Activated CD4-positive, alpha-beta memory T cell treated with anti-CD3 and anti-CD28 coated beads for 36 hours (primary cell): ENCODE data around the gene PPP1R12B. TPM values are rescaled to one million over a fixed set of nuclear protein-coding genes. Genes with fewer than 3 reads are reported as not detected.

ENCODE experiments used
- CTCF ChIA-PET: fragments of 350-600 bp; sonication (Branson Sonifier 250); formaldehyde crosslinking; loops from one replicate; lab custom pipeline; 2021; ENCODE audit warnings: antibody characterized with exemption, inconsistent platforms; lab: Charles Lee
- POLR2A ChIA-PET: fragments of 350-600 bp; sonication (Branson Sonifier 250); formaldehyde crosslinking; loops from one replicate; lab custom pipeline; 2021; ENCODE audit warnings: antibody characterized with exemption; lab: Charles Lee
- DNase-seq: peaks from one replicate; pipeline ENCODE4 v3.0.0-alpha.2; 2020
- H3K27ac Mint-ChIP-seq: one replicate; pipeline ENCODE4 v1.8.0; 2021; ENCODE audit warnings: mixed read lengths
- H3K27me3 Mint-ChIP-seq: one replicate; pipeline ENCODE4 v1.8.0; 2021; ENCODE audit warnings: mixed read lengths
- H3K36me3 Mint-ChIP-seq: one replicate; pipeline ENCODE4 v1.8.0; 2021; ENCODE audit warnings: mixed read lengths
- H3K4me1 Mint-ChIP-seq: one replicate; pipeline ENCODE4 v1.8.0; 2021; ENCODE audit warnings: low read depth, mixed read lengths
- H3K4me3 Mint-ChIP-seq: one replicate; pipeline ENCODE4 v1.8.0; 2021; ENCODE audit warnings: mild to moderate bottlenecking, mixed read lengths
- H3K9me3 Mint-ChIP-seq: one replicate; pipeline ENCODE4 v1.8.0; 2021; ENCODE audit warnings: mixed read lengths
- intact Hi-C: fragments of 100-400 bp; cut with micrococcal nuclease; formaldehyde crosslinking; loops from one replicate; pipeline ENCODE4 v1.15.1; 2023
- total RNA-seq, 2 experiments: library from RNA; stranded (reverse); gene quantifications; one replicate each; pipeline ENCODE4 v1.2.3, GENCODE V29; 2021

The PPP1R12B gene
- total RNA-seq, 2 experiments from 2014 or later: 8.2 to 8.6 TPM

- no peaks in the 10 kb centered on the region for H3K27me3 Mint-ChIP-seq
- no peaks in the 10 kb centered on the region for H3K9me3 Mint-ChIP-seq
- no peak overlapping the region for H3K27ac Mint-ChIP-seq
- peaks cover 10% of the 10 kb centered on the region for H3K36me3 Mint-ChIP-seq
- DNase-seq: no peak
- CTCF ChIA-PET: interaction anchor here (0.7 to 1.6 kb wide), 2 partner anchors 11 to 18 kb away, joined by 3 to 5 read pairs; no protein-coding TSS in a partner anchor
- no peak overlapping the region for H3K4me3 Mint-ChIP-seq
- no peaks in the 10 kb centered on the region for H3K4me1 Mint-ChIP-seq
- intact Hi-C loops: no loop called here
- POLR2A ChIA-PET: no interaction called here
These were observed 238.4 kb downstream of the PPP1R12B start for GRCh38 chr1:202586871-202587270.

GRCh38 chr1:202587859-202588485 is 239.5 kb downstream of the PPP1R12B start:
- CTCF ChIA-PET: no interaction called here
- Mint-ChIP-seq H3K9me3 (no peaks in the 10 kb centered on the region), H3K4me1 (no peaks in the 10 kb centered on the region), H3K4me3 (no peak overlapping the region), H3K27ac (no peak overlapping the region), H3K27me3 (no peaks in the 10 kb centered on the region), H3K36me3 (peaks cover 5% of the 10 kb centered on the region)
- intact Hi-C loops: no loop called here
- POLR2A ChIA-PET: no interaction called here
- no peak for DNase-seq

DNA sequence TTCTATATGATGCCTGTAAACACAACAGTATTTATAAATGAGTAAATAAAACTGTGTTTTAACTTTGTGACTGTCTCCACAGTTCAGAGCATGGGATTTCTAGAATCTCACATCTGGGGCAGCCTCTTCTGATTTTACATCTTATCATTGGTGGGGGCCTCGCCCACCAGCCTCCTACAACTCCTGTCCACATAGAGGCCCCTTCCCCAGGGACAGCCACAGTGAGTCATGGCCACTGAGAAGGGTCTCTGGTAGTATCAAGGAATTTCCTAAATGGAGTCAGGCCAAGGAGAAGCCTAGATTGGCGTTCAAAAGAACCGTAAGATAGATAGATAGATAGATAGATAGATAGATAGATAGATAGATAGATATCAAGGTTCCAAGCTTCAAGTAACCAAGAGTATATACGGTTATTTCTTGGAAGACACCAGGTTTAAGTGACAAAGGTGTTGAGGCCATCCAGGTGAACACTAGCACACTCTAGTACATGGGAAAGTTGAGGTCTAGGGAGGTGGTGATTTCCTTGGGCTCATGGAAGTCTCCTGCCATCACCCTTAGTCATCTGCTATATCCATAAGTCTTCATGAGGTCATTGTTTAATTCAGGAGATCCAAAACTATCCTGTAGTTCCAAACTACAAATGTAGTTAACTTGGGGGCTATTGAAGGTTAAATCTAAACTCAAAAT is 240.1 kb downstream of the PPP1R12B start:
- Mint-ChIP-seq H3K27me3 (no peaks in the 10 kb centered on the region), H3K27ac (no peak overlapping the region), H3K9me3 (no peaks in the 10 kb centered on the region), H3K4me1 (no peaks in the 10 kb centered on the region), H3K36me3 (peaks cover 5% of the 10 kb centered on the region), H3K4me3 (no peak overlapping the region)
- POLR2A ChIA-PET: no interaction called here
- no peak for DNase-seq
- intact Hi-C loops: no loop called here
- CTCF ChIA-PET: interaction anchor here (0.9 kb wide), 1 partner anchor 13 kb away, joined by 3 read pairs; no protein-coding TSS in a partner anchor

DNA sequence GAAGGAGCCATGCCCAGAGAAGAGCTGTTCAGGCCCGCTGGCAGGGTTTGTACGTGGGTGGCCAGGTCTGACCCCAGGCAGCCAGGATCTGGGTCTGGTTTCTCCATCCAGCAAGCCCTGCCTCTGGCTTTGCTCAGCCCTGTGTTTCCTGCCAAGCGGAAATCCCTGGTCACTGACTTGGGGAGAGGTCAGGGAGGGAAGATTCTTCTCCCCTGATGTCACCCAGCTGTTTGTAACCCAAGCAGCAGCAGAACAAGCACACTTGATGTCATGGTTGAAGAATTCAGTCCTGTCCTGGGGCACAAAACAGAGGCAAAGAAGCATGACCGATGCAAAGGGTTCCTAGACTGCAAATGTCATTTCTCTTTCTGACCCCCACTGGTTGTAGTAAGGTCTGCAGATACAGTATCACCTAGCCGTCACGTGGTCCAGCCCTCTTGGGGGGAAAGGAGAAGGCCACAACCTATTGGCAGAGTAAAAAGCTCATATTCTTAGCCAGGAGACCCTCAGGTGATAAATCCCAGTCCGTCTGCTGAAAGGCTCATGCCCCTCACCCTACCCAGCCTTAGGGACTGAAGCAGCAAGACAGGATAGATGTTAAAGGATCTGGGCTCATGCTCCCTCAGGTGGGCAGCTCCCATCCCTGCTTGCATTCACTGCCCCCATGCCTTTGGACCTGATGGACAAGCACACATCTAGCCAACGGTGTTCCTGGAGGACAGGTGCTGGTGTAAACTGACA is 240.9 kb downstream of the PPP1R12B start:
- ChIA-PET CTCF (interaction anchor here (0.9 kb wide), 1 partner anchor 12 kb away, joined by 3 read pairs; no protein-coding TSS in a partner anchor), POLR2A (no interaction called here)
- Mint-ChIP-seq H3K36me3 (peaks cover 2% of the 10 kb centered on the region), H3K4me1 (no peaks in the 10 kb centered on the region), H3K4me3 (no peak overlapping the region), H3K27ac (no peak overlapping the region), H3K9me3 (no peaks in the 10 kb centered on the region), H3K27me3 (no peaks in the 10 kb centered on the region)
- no peak for DNase-seq
- intact Hi-C loops: no loop called here

DNA sequence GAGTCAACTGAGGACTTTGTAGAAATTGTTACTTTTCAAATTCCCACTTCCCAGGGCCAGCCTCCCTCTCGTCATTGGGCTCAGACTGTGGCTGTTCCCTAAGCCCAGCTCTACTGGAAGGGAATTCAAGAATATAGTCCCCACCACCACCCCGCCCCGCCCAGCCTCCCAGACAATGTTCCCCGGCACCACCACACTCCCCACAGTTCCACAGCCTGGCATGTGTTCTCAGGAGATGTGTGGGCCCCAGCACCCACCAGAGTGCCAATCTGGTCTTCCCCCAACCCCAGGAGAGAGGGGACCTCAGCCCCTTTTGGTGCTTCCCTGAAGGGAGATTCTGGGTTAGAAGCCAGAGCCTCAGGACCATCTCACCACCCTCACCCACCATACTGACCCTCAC is 241.6 kb downstream of the PPP1R12B start:
- no peaks in the 10 kb centered on the region for H3K36me3 Mint-ChIP-seq
- no peaks in the 10 kb centered on the region for H3K9me3 Mint-ChIP-seq
- ChIA-PET POLR2A (no interaction called here), CTCF (interaction anchor here (1.0 kb wide), 1 partner anchor 10 kb away, joined by 4 read pairs; no protein-coding TSS in a partner anchor)
- intact Hi-C loops: no loop called here
- H3K27ac Mint-ChIP-seq: no peak overlapping the region
- H3K4me1 Mint-ChIP-seq: no peaks in the 10 kb centered on the region
- H3K27me3 Mint-ChIP-seq: no peaks in the 10 kb centered on the region
- no peak for DNase-seq
- no peak overlapping the region for H3K4me3 Mint-ChIP-seq

DNA sequence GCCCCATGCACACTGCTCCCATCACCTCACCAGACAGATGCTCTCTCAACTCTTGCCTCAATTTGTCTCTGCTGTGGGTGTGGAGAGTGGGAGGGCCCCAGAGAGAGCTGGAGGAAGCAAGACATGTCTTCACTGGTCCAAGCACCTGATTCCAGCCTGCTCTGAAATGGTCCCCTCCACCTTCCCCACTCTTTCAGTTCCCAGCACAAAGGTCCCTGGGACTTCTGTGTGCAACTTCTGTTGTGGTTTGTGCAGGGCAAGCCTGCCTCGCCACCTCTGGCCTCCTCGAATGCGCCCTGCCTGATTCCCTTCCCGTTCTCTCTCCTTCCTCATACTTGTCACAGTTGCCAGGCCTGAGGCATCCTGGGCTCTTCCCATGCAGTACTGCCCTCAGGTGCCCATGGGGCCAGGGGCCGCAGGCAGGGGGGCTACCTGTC is 242.5 kb downstream of the PPP1R12B start:
- intact Hi-C loops: no loop called here
- no peaks in the 10 kb centered on the region for H3K4me1 Mint-ChIP-seq
- H3K4me3 Mint-ChIP-seq: no peak overlapping the region
- no peak overlapping the region for H3K27ac Mint-ChIP-seq
- ChIA-PET POLR2A (no interaction called here), CTCF (interaction anchor here (1.0 kb wide), 1 partner anchor 10 kb away, joined by 4 read pairs; no protein-coding TSS in a partner anchor)
- no peak for DNase-seq
- no peaks in the 10 kb centered on the region for H3K27me3 Mint-ChIP-seq
- no peaks in the 10 kb centered on the region for H3K36me3 Mint-ChIP-seq
- no peaks in the 10 kb centered on the region for H3K9me3 Mint-ChIP-seq

DNA sequence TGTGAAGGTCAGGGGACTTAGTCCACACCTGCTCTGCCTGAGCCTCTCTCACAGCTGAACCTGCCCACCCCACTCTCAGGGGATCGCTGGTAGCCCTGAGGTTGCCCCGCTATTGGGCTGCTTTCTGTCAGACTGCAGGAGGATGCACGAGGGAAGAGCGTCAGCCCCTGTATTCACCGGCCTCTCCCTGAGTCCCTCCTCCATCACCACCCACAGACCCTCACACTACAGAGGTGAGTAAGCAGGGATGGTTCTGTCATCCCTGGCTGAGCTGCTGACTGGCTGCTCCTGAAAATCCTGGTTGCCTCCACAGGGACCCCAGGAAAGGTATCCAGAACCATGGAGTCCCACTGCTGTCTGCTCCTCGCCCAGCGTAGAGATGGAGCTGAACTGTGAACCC is 243.0 kb downstream of the PPP1R12B start:
- CTCF ChIA-PET: no interaction called here
- no peak for DNase-seq
- POLR2A ChIA-PET: no interaction called here
- H3K27me3 Mint-ChIP-seq: no peaks in the 10 kb centered on the region
- no peaks in the 10 kb centered on the region for H3K36me3 Mint-ChIP-seq
- H3K27ac Mint-ChIP-seq: no peak overlapping the region
- no peaks in the 10 kb centered on the region for H3K4me1 Mint-ChIP-seq
- no peaks in the 10 kb centered on the region for H3K9me3 Mint-ChIP-seq
- intact Hi-C loops: no loop called here
- no peak overlapping the region for H3K4me3 Mint-ChIP-seq

- Mint-ChIP-seq H3K36me3 (no peaks in the 10 kb centered on the region), H3K27me3 (no peaks in the 10 kb centered on the region), H3K4me3 (no peak overlapping the region), H3K9me3 (no peaks in the 10 kb centered on the region), H3K27ac (no peak overlapping the region), H3K4me1 (no peaks in the 10 kb centered on the region)
- no peak for DNase-seq
- ChIA-PET CTCF (no interaction called here), POLR2A (no interaction called here)
- intact Hi-C loops: no loop called here
These were observed 243.6 kb downstream of the PPP1R12B start for GRCh38 chr1:202592146-202592545.

DNA sequence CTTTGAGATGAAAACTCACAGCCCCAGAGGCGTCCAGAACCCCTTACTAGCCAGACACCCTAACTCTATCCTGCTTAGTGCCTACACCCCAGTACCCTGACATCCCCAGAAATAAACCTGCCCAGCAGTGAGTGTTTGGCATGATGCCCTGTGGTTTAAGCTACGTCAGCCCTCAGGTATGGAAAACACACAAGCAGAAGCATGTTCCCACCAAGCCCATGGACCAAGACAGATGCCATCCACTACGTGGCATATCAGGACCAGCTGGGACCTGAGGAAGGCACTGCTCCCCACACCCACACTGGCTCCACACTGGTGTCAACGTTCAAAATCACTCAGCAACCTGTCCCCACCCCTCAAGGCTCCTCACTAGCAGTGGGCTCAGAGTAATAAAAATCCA is 245.3 kb downstream of the PPP1R12B start:
- intact Hi-C loops: no loop called here
- POLR2A ChIA-PET: no interaction called here
- Mint-ChIP-seq H3K36me3 (no peaks in the 10 kb centered on the region), H3K4me3 (no peak overlapping the region), H3K4me1 (no peaks in the 10 kb centered on the region), H3K27ac (no peak overlapping the region), H3K9me3 (no peaks in the 10 kb centered on the region), H3K27me3 (no peaks in the 10 kb centered on the region)
- no peak for DNase-seq
- CTCF ChIA-PET: interaction anchor here (1.2 kb wide), 1 partner anchor 250 kb away, joined by 3 read pairs; no protein-coding TSS in a partner anchor

DNA sequence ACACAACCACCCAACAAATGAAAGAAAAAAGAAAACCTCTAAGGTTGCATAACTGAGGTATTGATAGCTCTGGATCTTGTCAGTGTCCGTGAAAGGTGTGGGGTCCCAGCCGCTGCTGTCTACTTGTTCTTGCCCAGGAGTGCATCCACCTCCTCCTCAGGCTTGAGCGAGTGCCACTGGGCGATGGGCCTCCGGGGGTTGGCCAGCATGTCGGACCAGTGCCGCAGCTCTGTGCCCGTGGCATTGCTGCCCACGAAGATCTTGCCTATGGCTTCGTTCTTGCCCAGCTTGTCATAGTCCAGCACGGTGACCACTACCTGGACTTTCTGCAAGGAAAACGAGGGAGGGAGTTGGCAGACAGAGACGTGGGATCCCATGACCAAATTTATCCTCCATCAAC is 248.1 kb downstream of the PPP1R12B start:
- Mint-ChIP-seq H3K27ac (no peak overlapping the region), H3K4me3 (no peak overlapping the region), H3K9me3 (no peaks in the 10 kb centered on the region), H3K4me1 (no peaks in the 10 kb centered on the region), H3K27me3 (no peaks in the 10 kb centered on the region), H3K36me3 (no peaks in the 10 kb centered on the region)
- CTCF ChIA-PET: no interaction called here
- no peak for DNase-seq
- POLR2A ChIA-PET: no interaction called here
- intact Hi-C loops: no loop called here

DNA sequence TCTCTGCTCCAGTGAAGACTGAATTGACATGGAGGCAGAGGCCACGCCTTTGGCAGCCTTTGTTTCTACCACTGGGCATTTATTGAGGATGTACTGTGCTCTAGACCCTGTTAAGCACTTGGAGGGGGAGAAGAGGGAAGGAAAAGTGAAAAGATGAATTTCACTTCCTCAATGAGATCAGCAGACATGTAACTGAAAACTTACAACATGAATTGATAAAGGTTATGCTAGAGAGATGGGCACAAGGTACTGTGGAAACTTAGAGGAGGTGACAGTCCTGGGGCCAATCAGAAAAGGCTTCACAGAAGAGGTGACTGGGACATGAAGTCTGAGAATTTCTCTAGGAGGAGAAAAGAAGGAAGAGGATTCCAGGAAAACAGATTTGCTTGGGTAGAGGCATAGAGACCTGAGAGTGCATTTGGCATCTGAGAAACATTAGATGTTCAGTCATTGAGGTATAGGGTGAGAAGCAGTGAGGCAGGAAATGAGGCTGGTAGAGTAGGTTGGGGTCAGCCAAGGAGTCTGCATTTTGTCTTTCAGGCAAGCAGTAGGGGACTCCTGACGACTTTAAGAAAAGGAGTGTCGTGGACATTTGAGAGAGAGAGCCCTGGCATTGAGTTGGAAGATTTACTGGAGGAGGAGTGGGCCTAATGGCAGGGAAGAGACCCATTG is 248.7 kb downstream of the PPP1R12B start:
- H3K4me1 Mint-ChIP-seq: no peaks in the 10 kb centered on the region
- no peaks in the 10 kb centered on the region for H3K9me3 Mint-ChIP-seq
- H3K4me3 Mint-ChIP-seq: no peak overlapping the region
- ChIA-PET POLR2A (no interaction called here), CTCF (no interaction called here)
- H3K36me3 Mint-ChIP-seq: no peaks in the 10 kb centered on the region
- no peak for DNase-seq
- intact Hi-C loops: no loop called here
- no peak overlapping the region for H3K27ac Mint-ChIP-seq
- H3K27me3 Mint-ChIP-seq: no peaks in the 10 kb centered on the region
